Medulla oblongata (tissue), 1 donor: Measurements from ENCODE around the gene ATP1B2.
"Not testable (repeated sequence)": the region's sequence is repeated elsewhere in the genome, so short reads cannot be mapped to it uniquely, and the experiment has no call there.

Experiments
- DNase-seq: peaks from one replicate; pipeline ENCODE4 v3.0.0-alpha.2; 2015; ENCODE audit errors: extremely low spot score

The ATP1B2 gene, protein sequence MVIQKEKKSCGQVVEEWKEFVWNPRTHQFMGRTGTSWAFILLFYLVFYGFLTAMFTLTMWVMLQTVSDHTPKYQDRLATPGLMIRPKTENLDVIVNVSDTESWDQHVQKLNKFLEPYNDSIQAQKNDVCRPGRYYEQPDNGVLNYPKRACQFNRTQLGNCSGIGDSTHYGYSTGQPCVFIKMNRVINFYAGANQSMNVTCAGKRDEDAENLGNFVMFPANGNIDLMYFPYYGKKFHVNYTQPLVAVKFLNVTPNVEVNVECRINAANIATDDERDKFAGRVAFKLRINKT

DNA sequence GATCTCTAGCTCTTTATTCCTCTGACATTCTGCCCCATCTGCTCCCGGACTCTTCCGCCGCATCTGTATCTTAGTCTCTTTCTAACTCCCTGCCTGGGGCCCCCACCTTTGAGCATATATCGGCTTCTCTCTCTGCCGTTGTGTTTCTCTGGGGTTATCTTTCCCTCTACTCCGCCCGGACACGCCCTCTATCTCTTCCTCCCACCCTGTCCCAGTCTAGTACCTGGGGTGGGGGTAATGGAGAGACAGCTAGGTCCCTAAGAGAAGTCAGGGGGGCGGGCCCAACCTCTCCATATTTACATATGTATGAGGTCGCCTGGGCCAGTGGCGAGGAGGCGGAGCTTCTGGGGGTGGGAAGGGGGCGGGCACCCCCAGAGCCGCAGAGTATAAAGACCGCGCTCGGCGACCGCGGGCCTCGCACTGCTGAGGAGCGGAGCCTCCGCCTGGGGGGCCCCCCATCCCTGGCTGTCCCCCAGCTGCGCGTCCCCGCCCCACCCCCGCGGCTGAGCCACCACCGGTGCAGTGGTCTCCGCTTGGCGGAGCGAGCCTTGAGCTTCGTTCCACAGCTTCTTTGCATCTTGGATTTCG, at the start of gene ATP1B2:
ATP1B2 (plus strand) TSS at position 418 of the 588 bp plus-strand sequence. CDS start 593 bp downstream, outside the sequence.
- DNase-seq: peak; percentile 78

DNA sequence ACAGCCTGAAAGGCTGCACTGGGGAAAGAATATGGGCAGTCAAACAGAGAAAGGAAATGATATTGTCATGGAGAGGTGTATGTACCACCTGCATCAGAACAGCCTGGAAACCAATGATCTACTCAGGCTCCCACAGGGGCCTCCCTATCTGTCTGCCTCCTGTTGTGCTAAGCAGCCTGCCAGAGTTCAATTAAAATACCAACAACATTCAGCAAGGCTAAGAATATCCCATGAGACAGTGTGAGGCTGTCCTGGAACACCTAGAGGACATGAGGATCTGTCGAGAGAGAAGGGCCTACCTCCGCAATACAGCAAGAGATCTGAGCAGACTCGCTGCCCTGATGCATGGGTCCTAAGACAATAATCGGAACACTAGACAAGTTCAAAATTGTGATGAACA, 44.4 kb upstream of the ATP1B2 start:
- DNase-seq: no peak

DNA sequence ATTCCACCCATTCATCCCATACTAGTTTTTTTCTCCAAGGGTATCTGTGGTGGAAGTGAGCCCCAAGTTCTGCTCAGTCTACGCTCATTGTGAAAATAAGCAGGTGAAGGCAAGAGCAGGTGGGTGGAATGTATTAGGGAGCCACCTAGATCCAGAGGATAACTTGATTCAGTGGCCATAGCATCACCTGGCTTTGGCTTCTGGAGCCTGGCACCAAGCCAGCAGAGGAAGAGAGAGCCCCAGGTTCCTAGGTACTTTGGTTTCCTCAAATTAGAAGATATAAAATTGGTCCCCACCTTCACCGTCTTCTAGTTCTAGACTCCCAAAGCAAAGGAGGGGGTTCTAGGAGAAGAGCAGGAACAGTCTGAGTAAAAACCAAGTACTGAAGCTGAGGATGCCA, 40.1 kb upstream of the ATP1B2 start:
- no peak for DNase-seq

DNA sequence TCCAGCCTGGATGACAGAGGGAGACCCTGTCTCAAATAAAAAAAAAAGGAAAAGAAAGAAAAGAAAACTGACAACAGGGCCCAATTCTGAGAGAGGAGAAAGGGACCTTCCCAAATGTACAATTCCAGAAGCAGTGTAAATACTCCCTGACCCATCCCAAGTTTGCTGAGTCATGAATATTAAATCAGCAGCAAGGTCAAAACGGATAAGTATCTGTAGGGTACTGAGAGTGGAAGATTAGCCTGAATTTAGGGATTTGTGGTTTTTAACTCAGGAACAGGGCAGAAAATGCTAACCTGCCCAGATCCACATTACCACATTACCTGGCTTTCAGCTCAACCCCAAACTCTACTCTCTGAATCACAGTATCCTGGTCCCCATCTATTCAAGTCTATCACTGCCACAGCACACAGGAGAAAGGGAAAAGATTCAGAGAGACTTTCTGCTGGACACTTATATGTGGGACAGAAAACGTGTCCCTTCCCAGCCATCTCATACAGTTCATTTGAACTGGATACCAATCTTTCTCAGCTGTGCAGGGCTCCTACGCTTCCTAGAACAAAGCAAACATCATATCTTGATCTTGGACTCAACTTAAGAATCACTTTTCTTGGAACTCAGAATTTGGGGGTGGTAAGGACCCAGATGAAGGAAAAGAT, 39.0 kb upstream of the ATP1B2 start:
- DNase-seq: no peak

DNA sequence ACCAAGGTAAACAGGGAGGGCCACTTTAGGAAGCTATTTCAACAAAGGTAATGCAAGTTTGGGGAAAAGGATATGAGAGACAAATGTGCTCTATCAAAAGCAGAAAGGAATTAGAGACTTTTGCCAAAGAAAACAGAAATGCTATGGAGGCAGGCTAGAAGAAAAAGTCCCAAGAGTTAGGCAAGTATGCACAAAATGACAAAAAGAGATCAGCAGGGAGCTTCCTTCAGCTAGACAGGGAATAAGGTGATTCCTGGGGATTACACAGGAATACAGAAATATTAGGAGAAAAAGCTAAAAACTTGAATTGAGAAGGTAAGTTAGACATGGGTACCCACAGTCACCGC, 38.5 kb upstream of the ATP1B2 start:
- DNase-seq: no peak

DNA sequence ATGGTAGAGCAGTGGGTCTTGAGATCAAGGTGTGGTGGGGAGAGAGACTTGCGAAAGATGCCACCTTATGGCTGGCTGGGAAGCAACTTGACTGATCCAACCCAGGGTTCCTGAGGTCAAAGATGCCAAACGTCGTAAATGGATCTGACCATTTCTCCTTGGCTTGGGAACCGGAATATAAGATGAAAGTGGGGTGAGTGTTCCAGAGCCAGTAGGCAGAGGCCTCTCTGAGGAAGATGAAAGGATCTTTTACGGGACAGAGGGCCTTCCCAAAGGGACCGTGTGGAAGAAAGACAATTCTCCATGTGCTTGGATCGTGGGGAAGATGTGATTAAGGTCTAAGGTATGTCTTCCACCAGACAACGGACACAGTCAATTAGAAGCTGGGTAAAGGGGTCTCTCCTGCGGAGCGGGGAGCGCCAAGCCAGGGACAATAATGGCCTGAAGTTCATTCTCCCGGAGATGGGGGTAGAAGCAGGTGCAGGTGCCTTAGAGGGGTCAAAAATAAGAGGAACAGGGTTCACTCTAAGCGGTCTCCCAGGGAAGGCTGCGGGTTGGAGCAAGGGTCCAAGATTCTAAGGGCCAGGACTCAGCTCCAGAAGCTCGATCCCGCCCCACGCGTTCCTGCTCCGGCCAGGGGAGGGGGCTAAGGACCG, 36.8 kb upstream of the ATP1B2 start:
- no peak for DNase-seq

DNA sequence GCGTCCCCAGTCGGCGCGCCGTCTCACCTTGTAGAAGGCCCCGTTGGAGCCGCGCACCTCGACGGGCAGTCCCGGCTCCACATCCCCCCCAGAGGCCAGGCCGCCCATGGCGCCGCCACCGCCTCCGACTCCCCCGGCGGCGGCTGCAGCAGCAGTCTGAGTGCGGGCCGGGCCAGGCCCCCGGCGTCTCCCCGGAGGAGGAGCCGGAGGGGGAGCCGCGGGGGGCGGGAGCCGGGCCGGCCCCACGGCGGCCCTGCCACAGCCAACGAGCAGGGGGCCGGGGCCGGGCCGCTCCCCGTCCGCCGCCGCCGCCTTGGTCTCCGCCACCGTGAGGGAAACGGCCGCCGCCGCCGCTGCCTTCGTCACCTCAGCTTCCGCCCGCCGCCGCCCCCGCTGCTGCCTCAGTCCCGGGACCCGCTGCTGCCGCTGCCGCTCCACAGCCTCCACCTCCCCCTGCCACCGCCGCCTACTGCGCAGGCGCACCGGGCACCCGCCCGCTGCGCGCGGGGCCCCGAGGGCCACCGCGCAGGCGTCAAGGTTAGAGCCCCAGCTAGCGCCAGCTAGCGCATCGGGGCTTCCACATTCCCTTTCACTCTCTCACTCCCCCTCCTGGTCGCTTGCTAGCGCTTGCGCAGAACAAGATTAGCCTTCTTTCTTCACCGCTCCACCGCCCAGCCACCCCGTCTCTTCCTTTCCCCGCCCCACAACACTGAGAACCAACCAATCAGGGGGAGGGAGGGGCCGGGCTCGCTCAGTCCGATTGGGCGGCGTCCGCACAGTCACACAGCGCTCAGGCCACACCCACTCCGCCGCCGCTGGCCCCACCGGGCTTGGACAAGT, 36.1 kb upstream of the ATP1B2 start, which contains the start of gene FXR2:
FXR2 (minus strand) TSS at position 473 of the 840 bp plus-strand sequence; CDS start at position 108, 365 bp downstream.
- DNase-seq: peak; percentile 100

DNA sequence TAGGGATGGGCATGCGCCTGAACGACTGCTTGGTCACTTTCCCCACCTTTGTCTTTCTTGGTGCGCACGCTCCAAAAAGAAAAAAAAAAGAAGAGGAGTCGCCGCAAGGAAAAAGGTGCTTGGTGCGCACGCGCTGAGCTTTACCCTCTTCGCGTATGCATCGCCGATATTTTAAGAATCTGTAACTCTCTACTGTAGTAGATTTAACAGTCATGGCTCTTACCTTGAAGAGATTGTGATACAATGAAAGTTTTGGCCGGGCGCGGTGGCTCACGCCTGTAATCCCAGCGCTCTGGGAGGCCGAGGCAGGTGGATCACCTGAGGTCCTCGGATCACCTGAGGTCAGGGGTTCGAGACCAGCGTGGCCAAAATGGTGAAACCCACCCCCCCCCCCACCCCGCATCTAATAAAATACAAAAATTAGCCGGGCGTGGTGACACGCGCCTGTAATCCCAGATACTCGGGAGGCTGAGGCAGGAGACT, 35.4 kb upstream of the ATP1B2 start:
- no peak for DNase-seq

DNA sequence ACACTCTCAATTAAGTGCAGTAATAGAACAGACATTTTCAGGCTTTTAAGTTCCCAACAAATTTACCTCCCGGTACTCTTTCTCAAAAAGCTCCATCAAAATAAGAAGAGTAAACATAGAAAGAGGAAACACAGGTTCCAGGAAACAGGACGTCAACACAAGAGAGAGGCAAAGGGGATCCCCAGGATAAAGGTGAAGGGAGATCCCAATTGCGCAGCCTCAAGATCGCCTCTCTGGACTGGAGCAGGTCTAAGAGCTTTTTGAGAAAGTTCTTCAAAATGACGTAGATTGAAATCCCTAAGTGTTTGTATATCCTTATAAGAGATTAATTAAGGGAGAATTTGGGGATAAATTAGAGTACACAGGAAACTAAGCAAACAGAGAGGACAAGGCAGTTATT, 32.1 kb upstream of the ATP1B2 start:
- no peak for DNase-seq

DNA sequence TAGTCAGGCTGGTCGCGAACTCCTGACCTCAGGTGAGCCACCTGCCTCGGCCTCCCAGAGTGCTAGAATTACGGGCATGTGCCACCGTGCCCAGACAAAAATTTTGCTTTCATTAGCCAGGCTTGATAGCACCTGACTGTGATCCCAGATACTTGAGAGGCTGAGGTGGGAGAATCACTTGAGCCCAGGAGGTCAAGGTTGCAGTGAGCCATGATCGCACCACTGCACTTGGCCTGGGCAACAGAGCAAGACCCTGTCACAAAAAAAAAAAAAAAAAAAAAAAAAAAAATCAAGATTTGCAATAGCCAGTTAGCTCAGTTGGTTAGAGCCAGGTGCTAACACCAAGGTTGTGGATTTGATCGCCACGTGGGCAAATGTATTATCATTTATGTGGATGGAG, 29.9 kb upstream of the ATP1B2 start:
- no peak for DNase-seq

DNA sequence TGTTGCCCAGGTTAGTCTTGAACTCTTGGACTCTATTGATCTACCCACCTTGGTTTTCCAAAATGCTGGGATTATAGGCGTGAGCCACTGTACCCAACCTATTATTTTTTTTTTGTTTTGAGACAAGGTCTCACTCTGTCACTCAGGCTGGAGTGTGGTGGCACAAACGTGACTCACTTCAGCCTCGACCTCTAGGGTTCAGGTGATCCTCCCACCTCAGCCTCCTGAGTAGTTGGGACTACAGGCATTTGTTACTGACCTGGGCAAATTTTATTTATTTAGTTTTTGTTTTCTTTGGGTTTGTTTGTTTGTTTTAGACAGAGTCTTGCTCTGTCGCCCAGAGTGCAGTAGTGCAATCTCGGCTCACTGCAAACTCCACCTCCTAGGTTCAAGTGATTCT, 27.1 kb upstream of the ATP1B2 start:
- DNase-seq: no peak

DNA sequence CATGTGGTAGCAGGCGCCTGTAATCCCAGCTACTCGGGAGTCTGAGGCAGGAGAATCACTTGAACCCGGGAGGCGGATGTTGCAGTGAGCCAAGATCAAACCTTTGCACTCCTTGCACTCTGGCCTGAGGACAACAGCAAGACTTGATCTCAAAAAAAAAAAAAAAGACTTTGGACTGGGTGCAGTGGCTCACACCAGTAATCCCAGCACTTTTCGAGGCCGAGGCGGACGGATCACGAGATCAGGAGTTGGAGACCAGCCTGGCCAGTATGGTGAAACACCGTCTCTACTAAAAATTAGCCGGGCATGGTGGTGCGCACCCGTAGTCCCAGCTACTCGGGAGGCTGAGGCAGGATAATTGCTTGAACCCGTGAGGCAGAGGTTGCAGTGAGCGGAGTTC, 25.0 kb upstream of the ATP1B2 start:
- not testable (repeated sequence) for DNase-seq

DNA sequence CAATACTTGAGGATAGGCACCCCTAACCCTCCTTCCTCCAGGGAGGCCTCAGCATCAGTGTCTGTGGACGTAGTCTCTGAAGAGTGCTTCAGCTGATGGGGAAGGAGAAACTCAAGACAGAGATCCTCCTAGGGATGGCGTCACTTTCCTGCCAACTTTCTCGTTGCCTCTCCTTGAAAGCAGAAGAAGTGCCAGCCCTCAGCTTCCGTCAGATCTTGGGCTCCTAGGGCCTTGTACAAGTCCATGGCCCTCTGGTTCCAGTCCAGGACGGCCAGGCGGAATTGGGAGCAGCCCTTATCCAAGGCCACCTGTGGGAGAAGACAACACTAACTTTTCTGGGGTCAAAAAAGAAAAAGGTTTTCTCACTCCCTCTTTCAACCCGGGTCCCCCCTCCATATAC, 24.4 kb upstream of the ATP1B2 start:
- DNase-seq: peak; percentile 56

DNA sequence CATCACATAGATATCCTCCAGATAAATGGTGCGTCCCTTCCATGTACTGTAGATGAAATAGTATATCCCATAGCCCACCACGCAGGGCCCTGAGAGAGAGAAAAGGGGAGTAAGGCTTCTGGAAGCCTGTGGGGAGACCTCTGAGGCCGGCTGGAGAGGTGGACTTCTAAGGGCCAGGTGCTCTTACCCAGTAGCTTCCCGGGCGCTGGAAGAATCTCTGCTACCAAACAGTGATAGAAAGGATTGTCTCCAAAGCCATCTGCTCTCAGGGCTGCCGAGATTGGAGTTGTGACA, 23.8 kb upstream of the ATP1B2 start:
- DNase-seq: no peak

DNA sequence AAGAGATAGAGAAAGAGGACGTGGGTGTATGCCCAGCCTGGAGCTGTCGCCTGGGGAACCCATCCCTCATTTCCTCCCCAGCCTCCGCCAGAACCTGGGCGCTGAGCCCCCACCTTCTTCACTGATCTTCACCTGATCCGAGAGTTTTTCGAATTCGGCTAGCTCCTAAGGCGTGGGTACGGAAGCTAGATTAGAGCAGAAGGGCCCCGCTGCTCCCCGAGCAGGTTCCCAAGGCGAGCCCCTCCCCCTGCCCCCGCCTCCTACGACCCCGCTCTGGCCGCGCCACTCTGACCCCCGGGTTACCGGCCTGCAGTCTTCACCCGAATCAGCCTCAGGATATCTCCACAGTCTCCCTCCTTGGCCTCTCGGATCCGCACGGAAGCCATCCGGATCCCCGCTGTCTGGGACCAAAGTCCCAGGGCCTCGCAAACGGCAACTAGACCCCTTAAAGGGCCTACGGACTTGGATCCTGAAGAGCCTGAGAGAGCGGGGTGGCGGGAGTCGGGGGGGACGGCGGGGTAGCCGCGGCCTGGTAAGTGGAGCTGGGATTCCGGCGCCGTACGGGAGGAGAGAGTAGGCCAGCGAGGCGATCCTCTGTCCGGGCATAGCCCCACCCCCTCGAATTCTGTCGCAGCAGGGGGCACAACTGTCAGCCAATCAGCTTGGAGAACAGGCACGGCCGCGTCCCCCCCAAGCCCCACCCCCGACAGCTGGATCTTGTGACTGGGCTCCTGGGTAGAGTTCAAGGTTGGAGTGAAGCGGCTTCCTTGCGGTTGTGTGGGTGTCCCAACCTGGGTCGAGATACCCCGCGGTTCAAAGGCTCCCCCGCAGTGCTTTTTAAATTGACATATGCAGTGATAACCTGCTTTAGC, 23.2 kb upstream of the ATP1B2 start, which contains the start of gene SAT2:
SAT2 (minus strand) TSS at position 572 of the 872 bp plus-strand sequence; CDS start at position 386, 186 bp downstream.
- peak; percentile 96 for DNase-seq

DNA sequence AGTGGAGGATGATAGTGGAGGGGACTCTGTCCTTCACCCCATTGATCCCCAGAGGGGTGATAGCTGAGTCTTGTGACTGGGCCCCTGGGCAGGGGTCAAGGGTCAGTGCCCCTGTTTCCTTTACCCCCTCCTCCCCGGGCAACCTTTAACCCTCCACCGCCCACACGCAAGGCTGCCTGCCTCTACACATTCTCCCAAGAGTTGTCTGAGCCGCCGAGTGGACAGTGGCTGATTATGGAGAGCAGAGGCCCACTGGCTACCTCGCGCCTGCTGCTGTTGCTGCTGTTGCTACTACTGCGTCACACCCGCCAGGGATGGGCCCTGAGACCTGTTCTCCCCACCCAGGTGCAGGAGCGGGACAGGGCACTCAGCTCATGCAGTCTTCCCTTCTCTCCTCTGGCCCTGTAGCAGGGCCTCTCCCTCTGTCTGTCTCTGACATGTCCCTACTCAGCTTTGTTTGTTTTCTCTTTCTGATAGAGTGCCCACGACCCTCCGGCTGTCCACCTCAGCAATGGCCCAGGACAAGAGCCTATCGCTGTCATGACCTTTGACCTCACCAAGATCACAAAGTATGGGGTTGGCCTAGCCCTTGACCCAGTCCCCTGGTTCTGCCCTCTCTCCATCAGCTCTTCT, 20.7 kb upstream of the ATP1B2 start, which contains the start of gene SHBG:
SHBG (plus strand) TSS at position 197 of the 633 bp plus-strand sequence; CDS start at position 235, 38 bp downstream.
- DNase-seq: no peak

DNA sequence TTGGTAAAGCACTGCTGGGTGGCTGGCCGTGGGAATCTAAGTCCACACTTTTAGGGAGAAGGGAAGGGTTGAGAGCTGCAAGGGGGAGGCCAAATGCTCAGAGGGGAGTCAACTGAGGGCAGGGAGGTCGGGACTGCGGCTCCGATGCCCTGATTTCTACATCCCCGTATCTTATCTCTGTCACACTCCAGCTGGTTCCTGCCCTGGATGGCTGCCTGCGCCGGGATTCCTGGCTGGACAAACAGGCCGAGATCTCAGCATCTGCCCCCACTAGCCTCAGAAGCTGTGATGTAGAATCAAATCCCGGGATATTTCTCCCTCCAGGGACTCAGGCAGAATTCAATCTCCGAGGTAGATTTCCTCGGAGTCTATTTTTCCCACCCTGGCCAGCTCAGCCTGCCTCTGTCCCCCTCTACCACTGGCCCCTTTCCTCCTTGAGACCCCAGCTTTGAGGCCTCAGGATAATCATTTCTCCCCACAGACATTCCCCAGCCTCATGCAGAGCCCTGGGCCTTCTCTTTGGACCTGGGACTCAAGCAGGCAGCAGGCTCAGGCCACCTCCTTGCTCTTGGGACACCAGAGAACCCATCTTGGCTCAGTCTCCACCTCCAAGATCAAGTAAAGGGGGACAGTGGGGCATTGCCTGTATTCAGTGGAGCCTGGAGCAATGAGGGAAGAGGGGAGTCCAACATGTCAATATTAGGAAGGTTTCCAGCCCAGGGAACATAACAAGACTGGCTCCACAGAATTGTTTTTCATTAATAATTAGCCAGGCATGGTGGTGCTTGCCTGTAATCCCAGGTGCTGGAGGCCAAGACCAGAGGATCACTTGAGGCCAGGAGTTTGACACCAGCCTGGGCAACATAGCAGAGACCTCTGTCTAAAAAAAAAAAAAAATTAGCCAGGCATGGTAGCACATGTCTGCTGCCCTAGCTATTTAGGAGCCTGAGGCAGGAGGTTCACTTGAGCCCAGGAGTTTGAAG, 19.0 kb upstream of the ATP1B2 start:
- DNase-seq: no peak

DNA sequence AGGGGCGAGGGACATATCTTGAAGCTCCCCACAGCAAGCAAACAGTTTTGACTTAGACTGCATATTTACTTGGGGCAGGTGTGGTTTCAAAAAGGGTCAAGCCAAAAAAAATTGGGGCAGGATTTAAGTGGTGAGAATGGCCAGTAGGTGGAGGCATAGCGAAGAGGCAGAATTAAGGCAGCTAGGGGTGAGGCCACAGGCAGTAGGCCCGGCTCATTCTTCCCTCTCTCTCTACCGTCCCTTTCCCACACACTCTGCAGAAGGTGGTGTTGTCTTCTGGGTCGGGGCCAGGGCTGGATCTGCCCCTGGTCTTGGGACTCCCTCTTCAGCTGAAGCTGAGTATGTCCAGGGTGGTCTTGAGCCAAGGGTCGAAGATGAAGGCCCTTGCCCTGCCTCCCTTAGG, 18.2 kb upstream of the ATP1B2 start:
- DNase-seq: no peak

DNA sequence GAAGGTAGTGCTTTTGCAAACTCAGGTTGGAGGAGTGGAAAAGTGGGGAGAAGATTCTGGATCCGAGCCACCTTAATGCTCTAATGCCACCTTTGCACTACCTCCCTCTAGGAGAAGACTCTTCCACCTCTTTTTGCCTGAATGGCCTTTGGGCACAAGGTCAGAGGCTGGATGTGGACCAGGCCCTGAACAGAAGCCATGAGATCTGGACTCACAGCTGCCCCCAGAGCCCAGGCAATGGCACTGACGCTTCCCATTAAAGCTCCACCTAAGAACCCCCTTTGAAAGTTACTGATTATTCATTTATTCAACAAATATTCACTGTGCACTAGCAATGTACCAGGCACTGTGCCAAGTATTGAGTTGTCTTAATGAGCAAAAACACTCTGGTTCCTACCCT, 17.6 kb upstream of the ATP1B2 start:
- no peak for DNase-seq
